KMS-11 (cell line): ENCODE data around the gene DNAJC22.

Experiments used
- H2AFZ ChIP-seq: fragments of 200-600 bp; sonication (generic); 2 replicates; pipeline ENCODE4 v1.6.1; 2016; ENCODE audit warnings: antibody characterized with exemption, mixed run types, low read depth
- H3K27ac ChIP-seq: fragments of 200-600 bp; sonication (generic); 2 replicates; pipeline ENCODE4 v1.6.1; 2016; ENCODE audit warnings: mild to moderate bottlenecking, mixed run types
- H3K27me3 ChIP-seq: fragments of 200-600 bp; sonication (generic); 2 replicates; pipeline ENCODE4 v1.6.1; 2017; ENCODE audit warnings: mild to moderate bottlenecking, low read depth, mixed run types, moderate library complexity; ENCODE audit not compliant: insufficient read depth
- H3K36me3 ChIP-seq: fragments of 200-600 bp; sonication (generic); 2 replicates; pipeline ENCODE4 v1.6.1; 2017; ENCODE audit warnings: mild to moderate bottlenecking, mixed run types; ENCODE audit not compliant: insufficient read depth
- H3K4me1 ChIP-seq: fragments of 200-600 bp; sonication (generic); 2 replicates; pipeline ENCODE4 v1.6.1; 2016; ENCODE audit warnings: mild to moderate bottlenecking, low read depth, mixed run types; ENCODE audit not compliant: poor library complexity, severe bottlenecking
- H3K4me2 ChIP-seq: fragments of 200-600 bp; sonication (generic); 2 replicates; pipeline ENCODE4 v1.7.0; 2016; ENCODE audit warnings: mild to moderate bottlenecking, mixed run types
- H3K4me3 ChIP-seq: fragments of 200-600 bp; sonication (generic); IDR thresholded peaks from 2 replicates; pipeline ENCODE4 v1.6.1; 2017; ENCODE audit warnings: low read depth, low read length, mixed read lengths; ENCODE audit not compliant: insufficient read depth
- H3K79me2 ChIP-seq: fragments of 200-600 bp; sonication (generic); 2 replicates; pipeline ENCODE4 v1.6.1; 2016; ENCODE audit warnings: low read depth, mixed run types; ENCODE audit not compliant: insufficient read depth
- H3K9ac ChIP-seq: fragments of 200-600 bp; sonication (generic); 2 replicates; pipeline ENCODE4 v1.6.1; 2016; ENCODE audit warnings: mild to moderate bottlenecking, mixed run types
- H4K20me1 ChIP-seq: fragments of 200-600 bp; sonication (generic); 2 replicates; pipeline ENCODE4 v1.6.1; 2016; ENCODE audit warnings: mild to moderate bottlenecking, mixed run types; ENCODE audit not compliant: insufficient read depth
- CTCF ChIP-seq: fragments of 200-600 bp; sonication (generic); conservative IDR thresholded peaks from 2 replicates; pipeline ENCODE4 v1.6.1; 2017; ENCODE audit warnings: low read depth, mild to moderate bottlenecking, antibody characterized with exemption, low read length, moderate library complexity, mixed read lengths

DNAJC22 gene

DNA sequence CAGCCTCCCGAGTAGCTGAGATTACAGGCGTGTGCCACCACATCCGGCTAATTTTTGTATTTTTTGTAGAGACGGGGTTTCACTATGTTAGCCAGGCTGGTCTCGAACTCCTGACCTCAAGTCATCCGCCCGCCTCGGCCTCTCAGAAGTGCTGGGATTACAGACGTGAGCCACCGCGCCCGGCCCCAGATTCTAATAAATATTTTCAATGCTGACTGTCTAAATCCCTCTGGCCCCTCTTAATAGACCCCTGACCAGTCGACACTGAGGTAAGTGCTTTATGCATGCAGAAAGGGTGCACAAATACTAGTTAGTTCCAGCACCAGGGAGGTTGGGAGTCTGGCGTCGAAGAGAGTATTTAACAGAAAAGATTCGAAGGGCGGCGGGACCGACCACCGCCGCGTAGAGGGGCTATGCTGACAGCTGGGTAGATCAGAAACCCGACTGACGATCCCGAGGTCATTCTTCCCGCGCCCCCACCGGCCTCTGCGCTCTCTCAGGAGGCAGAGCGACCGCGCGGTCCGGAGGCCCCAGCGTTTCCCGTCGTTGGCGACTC lies 19.5 kb downstream of the DNAJC22 start:
- H3K4me2 ChIP-seq = peak overlapping the region; percentile 85
- no peak for TF ChIP-seq CTCF
- H3K4me3 ChIP-seq = no peak overlapping the region
- peaks cover 2% of the 10 kb centered on the region; the same call in 1 of the 2 replicates for H4K20me1 ChIP-seq
- no peaks in the 10 kb centered on the region for H3K27me3 ChIP-seq
- H2AFZ ChIP-seq = peak overlapping the region; percentile 86
- H3K36me3 ChIP-seq = no peaks in the 10 kb centered on the region
- peaks cover 43% of the 10 kb centered on the region for H3K4me1 ChIP-seq
- peak overlapping the region; percentile 81 for H3K27ac ChIP-seq
- H3K79me2 ChIP-seq = peaks cover 47% of the 10 kb centered on the region
- peak overlapping the region; percentile 93 for H3K9ac ChIP-seq

DNA sequence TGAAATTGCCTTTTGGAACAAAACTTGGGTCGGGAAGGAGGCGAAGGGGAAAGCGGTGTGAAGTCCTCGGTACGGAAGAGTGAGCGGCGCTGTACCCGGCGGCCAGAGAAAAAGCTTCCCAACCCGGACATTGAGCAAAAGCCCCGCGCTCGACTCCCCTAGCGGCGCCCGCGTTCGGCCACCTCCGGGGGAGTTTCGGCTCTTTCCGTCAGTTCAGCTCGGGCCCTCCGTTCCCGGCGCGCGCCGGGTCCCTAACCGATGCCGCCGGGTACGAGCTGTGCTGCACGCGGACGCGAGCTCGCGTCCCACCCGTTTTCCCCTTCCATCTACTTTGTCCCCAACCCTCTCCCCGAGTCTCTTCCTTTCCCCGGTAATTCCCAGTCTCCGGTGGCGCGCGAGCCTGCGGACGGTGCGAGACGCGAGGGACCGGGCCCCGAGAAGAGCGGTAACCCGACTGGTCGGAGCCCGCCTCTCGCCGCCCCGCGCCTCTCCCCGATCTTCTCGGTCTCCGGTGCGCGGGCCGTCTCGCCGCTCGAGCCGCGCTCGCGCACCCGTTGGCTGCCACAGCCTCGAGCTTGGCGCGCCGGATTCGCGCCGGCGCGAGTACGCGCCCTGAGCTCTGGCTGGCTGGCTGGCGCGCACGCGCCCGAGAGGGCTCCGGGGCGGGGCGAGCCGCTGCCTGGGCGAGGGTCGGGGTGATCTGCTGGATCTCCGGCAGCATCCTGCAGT lies 20.1 kb downstream of the DNAJC22 start:
- Histone ChIP-seq H2AFZ (peak overlapping the region; percentile 86), H3K4me2 (peak overlapping the region; percentile 85), H3K27me3 (no peaks in the 10 kb centered on the region), H3K79me2 (peaks cover 53% of the 10 kb centered on the region), H3K4me1 (peaks cover 48% of the 10 kb centered on the region), H3K27ac (peak overlapping the region; percentile 81), H3K4me3 (peak overlapping the region; percentile 39), H3K9ac (peak overlapping the region; percentile 93), H3K36me3 (no peaks in the 10 kb centered on the region), H4K20me1 (peaks cover 4% of the 10 kb centered on the region; the same call in 1 of the 2 replicates)
- no peak for TF ChIP-seq CTCF

DNA sequence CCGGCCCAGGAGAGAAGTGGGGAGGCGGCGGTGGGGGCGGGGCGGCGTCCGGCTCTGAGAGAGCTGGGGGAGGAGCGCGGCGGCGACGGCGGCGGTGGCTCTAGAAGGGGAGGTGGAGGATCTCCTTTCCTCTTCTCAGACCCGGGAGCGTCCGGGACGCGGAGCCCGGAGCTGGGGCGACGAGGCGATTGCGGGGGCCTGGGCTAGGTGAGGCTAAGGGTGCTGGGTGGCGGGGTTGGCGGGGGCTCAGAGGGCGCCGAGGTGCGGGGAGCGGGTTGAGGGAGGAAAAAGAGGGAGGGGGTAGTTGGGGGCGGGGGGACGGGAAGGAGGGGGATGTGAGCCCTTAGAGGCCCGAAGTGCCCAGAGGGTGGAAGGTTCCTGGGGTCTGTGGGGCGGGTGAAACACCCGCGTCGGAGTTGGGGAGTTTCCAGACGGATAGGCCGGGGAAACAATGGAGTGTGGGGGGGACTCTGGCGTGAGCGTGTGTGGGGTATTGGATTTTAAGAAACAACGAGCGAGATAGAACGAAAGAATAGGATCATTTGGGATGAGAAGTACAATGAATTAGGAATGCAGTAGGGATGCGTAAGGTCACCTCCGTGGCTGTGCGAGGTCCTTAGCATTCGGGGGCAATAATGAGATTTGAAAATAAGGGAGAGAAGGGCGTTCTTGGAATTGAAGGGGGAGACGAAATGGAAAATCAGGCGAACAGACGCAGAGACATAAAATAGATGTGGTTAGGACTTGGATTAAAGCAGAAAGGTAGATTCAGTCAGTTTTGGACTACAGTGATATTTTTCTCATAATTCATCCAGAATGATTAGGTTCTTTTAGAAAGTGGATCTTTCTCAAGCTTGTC lies 20.9 kb downstream of the DNAJC22 start, which contains the start of gene SPATS2:
TSS of gene SPATS2 (plus strand) at position 82 of the 859 bp plus-strand sequence. CDS start 93,551 bp downstream, outside the sequence.
- Histone ChIP-seq H2AFZ (peak within 1 kb of the TSS; percentile 86), H3K4me2 (peak within 1 kb of the TSS; percentile 85), H3K36me3 (no peaks in the 10 kb centered on the region), H3K9ac (peak within 1 kb of the TSS; percentile 93), H3K27me3 (no peaks in the 10 kb centered on the region), H3K79me2 (peaks cover 61% of the 10 kb centered on the region), H3K27ac (peak within 1 kb of the TSS; percentile 81), H4K20me1 (peaks cover 9% of the 10 kb centered on the region; the same call in 1 of the 2 replicates), H3K4me3 (peak within 1 kb of the TSS; percentile 39), H3K4me1 (peaks cover 56% of the 10 kb centered on the region)
- TF ChIP-seq CTCF = no peak

- Histone ChIP-seq H3K9ac (peak overlapping the region; percentile 93), H3K79me2 (peaks cover 67% of the 10 kb centered on the region), H3K27me3 (no peaks in the 10 kb centered on the region), H2AFZ (no peak overlapping the region), H3K27ac (peak overlapping the region; percentile 81), H4K20me1 (peaks cover 9% of the 10 kb centered on the region; the same call in 1 of the 2 replicates), H3K4me3 (no peak overlapping the region), H3K4me2 (peak overlapping the region; percentile 69), H3K36me3 (no peaks in the 10 kb centered on the region), H3K4me1 (peaks cover 56% of the 10 kb centered on the region)
- no peak for TF ChIP-seq CTCF
These were observed 21.5 kb downstream of the DNAJC22 start for GRCh38 chr12:49368240-49368600.
